T-helper 1 cell treated with Interleukin-12 subunit alpha and Interleukin-12 subunit beta and Interleukin-4 antibody, amounts not matched to agents 30 μg/mL and 1 μg/mL, for 36 hours (primary cell): Measurements from ENCODE around the gene SCNN1B.
"Not testable (repeated sequence)": the region's sequence is repeated elsewhere in the genome, so short reads cannot be mapped to it uniquely, and the experiment has no call there.

Experiments used
- H3K27ac Mint-ChIP-seq: one replicate; pipeline ENCODE4 v1.8.0; 2021; ENCODE audit warnings: mild to moderate bottlenecking, mixed read lengths
- H3K27me3 Mint-ChIP-seq: one replicate; pipeline ENCODE4 v1.8.0; 2021; ENCODE audit warnings: low read depth, mixed read lengths
- H3K36me3 Mint-ChIP-seq: one replicate; pipeline ENCODE4 v1.8.0; 2021; ENCODE audit warnings: low read depth, mixed read lengths
- H3K4me1 Mint-ChIP-seq: one replicate; pipeline ENCODE4 v1.8.0; 2021; ENCODE audit warnings: low read depth, mixed read lengths
- H3K4me3 Mint-ChIP-seq: one replicate; pipeline ENCODE4 v1.8.0; 2021; ENCODE audit warnings: mild to moderate bottlenecking, moderate library complexity, mixed read lengths
- H3K9me3 Mint-ChIP-seq: one replicate; pipeline ENCODE4 v1.8.0; 2021; ENCODE audit warnings: mixed read lengths

Gene SCNN1B

GRCh38 chr16:23279721-23280153 is 22.4 kb upstream of the SCNN1B start:
- peaks cover 9% of the 10 kb centered on the region for H3K27me3 Mint-ChIP-seq
- no peak overlapping the region for H3K4me3 Mint-ChIP-seq
- no peaks in the 10 kb centered on the region for H3K36me3 Mint-ChIP-seq
- H3K4me1 Mint-ChIP-seq = peaks cover 4% of the 10 kb centered on the region
- no peaks in the 10 kb centered on the region for H3K9me3 Mint-ChIP-seq
- H3K27ac Mint-ChIP-seq = no peak overlapping the region

DNA sequence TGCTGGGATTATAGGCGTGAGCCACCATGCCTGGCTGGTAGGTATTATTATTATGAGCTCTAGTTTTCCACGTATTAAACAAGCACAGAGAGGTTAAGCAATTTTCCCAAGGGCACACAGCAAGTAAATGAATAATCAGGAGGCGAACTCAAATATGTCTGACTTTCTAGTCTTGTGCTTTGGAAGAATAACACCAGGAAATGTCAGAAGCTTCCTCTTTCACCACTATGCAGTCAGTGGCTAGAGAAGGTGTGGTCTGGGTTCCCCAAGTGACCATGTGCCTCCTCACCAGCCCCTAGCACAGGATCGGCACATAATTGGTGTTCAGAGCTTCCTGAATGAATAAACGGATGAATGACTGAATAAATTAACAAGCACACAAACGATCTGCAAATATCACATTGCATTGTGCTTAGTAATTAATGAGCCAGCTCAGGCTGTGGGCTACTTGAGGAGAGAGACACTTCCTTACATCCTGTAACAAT is 21.6 kb upstream of the SCNN1B start:
- H3K9me3 Mint-ChIP-seq = no peaks in the 10 kb centered on the region
- H3K27ac Mint-ChIP-seq = no peak overlapping the region
- no peak overlapping the region for H3K4me3 Mint-ChIP-seq
- H3K4me1 Mint-ChIP-seq = peaks cover 4% of the 10 kb centered on the region
- no peaks in the 10 kb centered on the region for H3K36me3 Mint-ChIP-seq
- peaks cover 9% of the 10 kb centered on the region for H3K27me3 Mint-ChIP-seq

DNA sequence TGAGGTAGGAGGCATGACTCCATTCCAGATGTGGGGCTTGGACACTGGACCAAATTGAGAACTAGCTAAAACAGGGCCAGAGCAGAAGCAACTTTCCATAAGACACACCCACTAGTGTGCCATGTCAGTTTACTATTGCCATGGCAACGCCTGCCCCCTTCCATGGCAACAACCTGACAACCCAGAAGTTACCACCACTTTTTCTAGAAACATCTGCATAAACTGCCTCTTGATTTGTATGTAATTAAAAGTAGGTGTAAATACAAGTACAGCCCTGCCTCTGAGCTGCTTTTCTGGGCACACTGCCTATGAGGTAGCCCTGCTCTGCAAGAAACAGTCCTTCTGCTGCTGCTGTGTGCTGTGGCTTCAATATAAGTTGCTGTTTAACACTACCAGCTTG is 19.5 kb upstream of the SCNN1B start:
- peaks cover 4% of the 10 kb centered on the region for H3K4me1 Mint-ChIP-seq
- peaks cover 8% of the 10 kb centered on the region for H3K27me3 Mint-ChIP-seq
- no peaks in the 10 kb centered on the region for H3K36me3 Mint-ChIP-seq
- no peak overlapping the region for H3K4me3 Mint-ChIP-seq
- H3K9me3 Mint-ChIP-seq = no peaks in the 10 kb centered on the region
- H3K27ac Mint-ChIP-seq = no peak overlapping the region

DNA sequence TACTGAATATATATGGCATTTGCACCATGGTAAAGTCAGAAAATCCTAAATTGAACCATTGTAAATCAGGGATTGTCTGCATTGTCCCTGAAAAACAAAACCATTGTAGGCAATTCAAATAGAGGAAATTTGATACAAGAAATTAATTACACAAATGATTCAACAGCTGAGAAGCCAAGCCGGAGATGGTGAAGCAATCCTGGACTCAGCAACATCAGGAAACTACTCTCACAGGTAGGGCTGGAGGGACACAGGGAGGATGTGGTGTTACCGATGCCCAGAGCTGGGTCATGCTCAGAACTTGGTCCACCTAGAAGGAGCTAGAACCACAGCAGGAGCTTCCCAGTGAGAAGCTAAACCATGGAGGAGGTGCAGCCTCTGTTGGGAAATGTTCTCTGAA is 18.5 kb upstream of the SCNN1B start:
- Mint-ChIP-seq H3K4me3 (no peak overlapping the region), H3K4me1 (no peaks in the 10 kb centered on the region), H3K27ac (no peak overlapping the region), H3K9me3 (no peaks in the 10 kb centered on the region), H3K36me3 (no peaks in the 10 kb centered on the region), H3K27me3 (peaks cover 4% of the 10 kb centered on the region)

DNA sequence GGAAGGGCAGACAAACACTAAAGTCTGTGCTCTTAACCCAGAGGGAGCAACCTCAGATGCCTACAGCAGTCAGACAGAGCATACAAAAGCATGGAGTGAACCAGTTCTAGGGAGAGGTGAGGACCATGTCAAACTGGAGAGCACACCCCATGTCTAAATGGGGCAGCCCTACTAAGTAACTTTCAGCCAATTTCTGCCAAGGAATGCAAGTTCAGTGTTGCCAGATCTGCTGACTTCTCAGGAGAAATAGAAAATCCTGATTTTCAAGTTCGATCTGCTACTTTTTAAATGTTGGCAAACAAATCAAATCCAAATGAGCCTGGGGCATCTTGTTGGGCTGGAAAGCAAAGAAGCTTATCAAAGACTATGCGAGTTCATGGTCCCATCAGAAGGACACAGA is 17.5 kb upstream of the SCNN1B start:
- no peaks in the 10 kb centered on the region for H3K4me1 Mint-ChIP-seq
- H3K4me3 Mint-ChIP-seq = no peak overlapping the region
- peaks cover 4% of the 10 kb centered on the region for H3K27me3 Mint-ChIP-seq
- H3K9me3 Mint-ChIP-seq = no peaks in the 10 kb centered on the region
- H3K36me3 Mint-ChIP-seq = no peaks in the 10 kb centered on the region
- no peak overlapping the region for H3K27ac Mint-ChIP-seq

GRCh38 chr16:23286131-23286532 is 16.0 kb upstream of the SCNN1B start:
- H3K4me1 Mint-ChIP-seq = no peaks in the 10 kb centered on the region
- peaks cover 4% of the 10 kb centered on the region for H3K27me3 Mint-ChIP-seq
- no peaks in the 10 kb centered on the region for H3K9me3 Mint-ChIP-seq
- H3K4me3 Mint-ChIP-seq = no peak overlapping the region
- H3K36me3 Mint-ChIP-seq = no peaks in the 10 kb centered on the region
- no peak overlapping the region for H3K27ac Mint-ChIP-seq

DNA sequence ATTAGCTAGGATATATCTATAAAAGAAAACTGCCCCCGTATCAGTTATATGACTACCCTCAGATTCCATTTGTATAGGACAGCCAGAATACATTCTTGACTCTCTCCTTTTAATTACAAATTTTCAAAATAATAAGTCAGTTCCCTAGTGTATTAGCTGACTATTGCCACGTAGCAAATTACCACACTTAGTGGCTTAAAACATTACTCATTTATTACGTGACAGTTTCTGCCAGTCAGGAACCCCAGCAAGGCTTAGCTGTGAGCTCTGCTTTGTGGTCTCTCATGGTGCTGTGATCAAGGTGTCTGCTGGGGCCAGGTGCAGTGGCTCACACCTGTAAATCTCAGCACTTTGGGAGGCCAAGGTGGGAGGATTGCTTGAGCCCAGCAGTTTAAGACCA is 13.9 kb upstream of the SCNN1B start:
- Mint-ChIP-seq H3K36me3 (no peaks in the 10 kb centered on the region), H3K4me3 (no peak overlapping the region), H3K4me1 (no peaks in the 10 kb centered on the region), H3K27me3 (peaks cover 4% of the 10 kb centered on the region), H3K27ac (no peak overlapping the region), H3K9me3 (no peaks in the 10 kb centered on the region)

DNA sequence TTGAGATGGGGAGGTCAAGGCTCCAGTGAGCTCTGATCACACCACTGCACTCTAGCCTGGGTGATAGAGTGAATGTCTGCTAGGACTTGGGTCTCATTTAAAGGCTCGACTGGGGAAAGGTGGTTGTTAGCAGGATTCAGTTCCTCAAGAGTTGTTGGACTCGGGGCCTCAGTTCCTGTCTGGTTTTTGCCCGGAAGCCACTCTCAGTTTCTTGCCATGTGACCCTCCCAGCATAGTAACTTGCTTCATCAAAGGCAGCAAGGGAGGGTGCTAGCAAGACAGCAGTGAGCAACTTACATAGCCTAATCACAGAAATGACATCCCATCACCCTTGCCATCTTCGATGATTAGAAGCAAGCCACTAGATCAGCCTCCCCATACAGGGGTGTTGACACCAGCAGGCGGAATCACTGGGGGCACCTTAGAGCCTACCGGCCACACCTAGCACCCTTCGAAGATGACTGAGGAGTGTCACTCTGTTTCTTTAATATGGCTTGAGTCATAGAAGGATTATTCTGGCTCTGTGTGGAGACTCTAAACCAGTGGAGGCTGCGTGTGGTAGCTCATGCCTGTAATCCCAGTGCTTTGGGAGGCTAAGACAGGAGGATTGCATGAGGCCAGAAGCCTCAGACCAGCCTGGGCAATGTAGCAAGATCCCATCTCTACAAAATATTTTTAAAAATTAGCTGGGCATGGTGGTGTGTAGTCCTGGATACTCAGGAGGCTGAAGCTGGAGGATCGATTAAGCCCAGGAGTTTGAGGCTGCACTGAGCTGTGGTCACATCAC is 13.2 kb upstream of the SCNN1B start:
- H3K4me1 Mint-ChIP-seq = no peaks in the 10 kb centered on the region
- peaks cover 4% of the 10 kb centered on the region for H3K27me3 Mint-ChIP-seq
- no peak overlapping the region for H3K4me3 Mint-ChIP-seq
- H3K27ac Mint-ChIP-seq = no peak overlapping the region
- H3K9me3 Mint-ChIP-seq = no peaks in the 10 kb centered on the region
- H3K36me3 Mint-ChIP-seq = no peaks in the 10 kb centered on the region

- no peaks in the 10 kb centered on the region for H3K4me1 Mint-ChIP-seq
- no peak overlapping the region for H3K4me3 Mint-ChIP-seq
- H3K9me3 Mint-ChIP-seq = no peaks in the 10 kb centered on the region
- peaks cover 4% of the 10 kb centered on the region for H3K27me3 Mint-ChIP-seq
- no peaks in the 10 kb centered on the region for H3K36me3 Mint-ChIP-seq
- no peak overlapping the region for H3K27ac Mint-ChIP-seq
Observed at GRCh38 chr16:23290189-23291062, 11.7 kb upstream of the SCNN1B start.

DNA sequence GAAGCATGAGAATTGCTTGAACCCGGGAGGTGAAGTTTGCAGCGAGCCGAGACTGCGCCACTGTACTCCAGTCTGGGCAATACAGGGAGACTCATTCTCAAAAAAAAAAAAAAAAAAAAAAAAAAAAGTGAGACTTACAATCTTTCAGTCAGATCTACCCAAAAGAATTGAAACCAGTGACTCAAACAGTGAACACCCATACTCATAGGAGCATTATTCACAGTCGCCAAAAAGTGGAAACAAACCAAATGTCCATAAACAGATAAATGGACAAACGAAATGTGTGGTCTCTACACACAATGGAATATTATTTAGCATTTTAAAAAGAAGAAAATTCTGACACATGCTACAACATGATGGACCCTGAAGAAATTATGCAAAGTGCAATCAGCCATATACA is 9.1 kb upstream of the SCNN1B start:
- no peak overlapping the region for H3K27ac Mint-ChIP-seq
- H3K9me3 Mint-ChIP-seq = no peaks in the 10 kb centered on the region
- no peak overlapping the region for H3K4me3 Mint-ChIP-seq
- no peaks in the 10 kb centered on the region for H3K4me1 Mint-ChIP-seq
- H3K27me3 Mint-ChIP-seq = no peaks in the 10 kb centered on the region
- H3K36me3 Mint-ChIP-seq = no peaks in the 10 kb centered on the region

DNA sequence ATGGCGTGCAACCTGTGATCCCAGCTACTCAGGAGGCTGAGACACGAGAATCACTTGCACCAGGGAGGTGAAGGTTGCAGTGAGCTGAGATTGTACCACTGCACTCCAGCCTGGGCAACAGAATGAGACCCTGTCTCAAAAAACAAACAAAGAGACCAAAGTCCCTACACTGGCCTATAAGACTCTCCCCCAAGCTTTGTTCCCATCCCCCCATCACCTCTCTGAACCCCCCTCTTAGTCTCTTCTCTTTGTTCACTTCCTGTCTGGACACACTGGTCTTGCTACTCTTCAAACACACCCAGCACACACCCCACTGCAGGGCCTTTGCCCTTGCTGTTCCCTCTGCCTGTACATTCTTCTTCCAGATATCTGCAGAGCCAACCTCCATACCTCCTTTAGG is 7.8 kb upstream of the SCNN1B start:
- Mint-ChIP-seq H3K27me3 (no peaks in the 10 kb centered on the region), H3K27ac (no peak overlapping the region), H3K36me3 (no peaks in the 10 kb centered on the region), H3K9me3 (no peaks in the 10 kb centered on the region), H3K4me1 (no peaks in the 10 kb centered on the region), H3K4me3 (no peak overlapping the region)

DNA sequence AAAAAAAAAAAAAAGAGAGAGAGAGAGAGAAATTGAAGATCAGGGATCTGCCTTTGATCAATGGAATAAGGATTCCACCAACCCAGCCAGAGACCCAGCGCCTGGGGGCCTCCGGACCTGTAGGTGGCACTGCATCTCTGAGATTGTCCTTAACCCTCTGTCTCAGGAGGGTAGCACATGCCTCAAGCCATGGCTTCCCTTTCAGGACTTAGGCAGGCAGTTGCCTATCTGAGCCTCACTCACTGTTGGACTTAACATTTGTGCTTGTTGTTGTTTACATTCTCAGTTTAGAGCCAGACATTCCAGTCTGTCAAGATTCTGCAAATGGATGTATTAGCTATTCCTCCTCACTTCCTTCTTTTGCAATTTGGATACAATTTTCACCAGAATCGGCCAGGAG is 5.1 kb upstream of the SCNN1B start:
- no peaks in the 10 kb centered on the region for H3K9me3 Mint-ChIP-seq
- H3K4me3 Mint-ChIP-seq = no peak overlapping the region
- peaks cover 3% of the 10 kb centered on the region for H3K36me3 Mint-ChIP-seq
- H3K4me1 Mint-ChIP-seq = no peaks in the 10 kb centered on the region
- H3K27ac Mint-ChIP-seq = no peak overlapping the region
- peaks cover 12% of the 10 kb centered on the region for H3K27me3 Mint-ChIP-seq

DNA sequence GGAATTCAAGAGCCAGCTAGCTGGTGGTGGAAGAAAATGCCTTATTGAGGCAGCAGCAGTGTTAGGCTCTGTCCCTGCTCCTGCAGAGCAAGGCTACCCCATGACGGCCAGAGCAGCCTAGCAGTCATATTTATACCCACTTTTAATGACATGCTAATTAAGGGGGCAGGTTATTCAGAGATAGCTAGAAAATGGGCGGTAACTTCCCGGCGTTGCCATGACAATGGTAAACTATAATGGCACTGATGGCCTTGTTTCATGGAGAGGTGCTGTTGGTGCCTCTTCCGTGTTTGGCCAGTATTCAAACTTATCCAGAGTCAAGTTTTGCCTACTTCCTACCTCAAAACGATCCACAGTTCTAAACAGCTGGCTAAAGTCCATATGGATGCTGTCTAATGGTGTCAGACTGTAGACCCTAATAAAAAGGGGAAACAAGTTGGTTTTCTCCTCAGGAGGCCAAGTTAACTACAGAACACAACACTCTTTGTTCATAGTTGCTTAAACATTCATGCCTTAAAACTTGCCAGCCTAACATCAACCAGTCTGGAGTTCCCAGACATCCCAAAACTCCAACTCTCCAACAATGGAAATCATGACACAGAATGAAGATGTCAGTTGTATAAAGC is 3.7 kb upstream of the SCNN1B start:
- Mint-ChIP-seq H3K27ac (no peak overlapping the region), H3K4me1 (no peaks in the 10 kb centered on the region), H3K36me3 (peaks cover 3% of the 10 kb centered on the region), H3K27me3 (peaks cover 19% of the 10 kb centered on the region), H3K4me3 (no peak overlapping the region), H3K9me3 (no peaks in the 10 kb centered on the region)

DNA sequence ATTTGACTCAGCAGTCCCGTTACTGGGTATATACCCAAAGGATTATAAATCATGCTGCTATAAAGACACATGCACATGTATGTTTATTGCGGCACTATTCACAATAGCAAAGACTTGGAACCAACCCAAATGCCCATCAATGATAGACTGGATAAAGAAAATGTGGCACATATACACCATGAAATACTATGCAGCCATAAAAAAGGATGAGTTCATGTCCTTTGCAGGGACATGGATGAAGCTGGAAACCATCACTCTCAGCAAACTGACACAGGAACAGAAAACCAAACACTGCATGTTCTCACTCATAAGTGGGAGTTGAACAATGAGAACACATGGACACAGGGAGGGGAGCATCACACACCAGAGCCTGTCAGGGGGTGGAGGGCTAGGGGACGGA is 2.3 kb upstream of the SCNN1B start:
- H3K27ac Mint-ChIP-seq, H3K9me3 Mint-ChIP-seq, H3K36me3 Mint-ChIP-seq, H3K4me1 Mint-ChIP-seq, H3K4me3 Mint-ChIP-seq: not testable (repeated sequence)
- peaks cover 24% of the 10 kb centered on the region for H3K27me3 Mint-ChIP-seq
